HepG2 (cell line): Measurements from ENCODE around the gene C14orf119. TPM values are rescaled to one million over a fixed set of nuclear protein-coding genes. Genes with fewer than 3 reads are reported as not detected.
A peak's percentile ranks its signal among the peaks of the same experiment; 100 is the strongest.

ENCODE experiments used
- DDIT3 ChIP-seq: sonication (generic); formaldehyde crosslinking; IDR thresholded peaks from 2 replicates; pipeline ENCODE4 v1.4.0; 2020; ENCODE audit warnings: mild to moderate bottlenecking, missing genetic modification reagents
- NFYB ChIP-seq: sonication (generic); formaldehyde crosslinking; IDR thresholded peaks from 2 replicates; pipeline ENCODE4 v1.4.0; 2020; ENCODE audit warnings: missing genetic modification reagents
- PHF20 ChIP-seq: sonication (generic); formaldehyde crosslinking; IDR thresholded peaks from 2 replicates; pipeline ENCODE4 v1.5.0; 2020; ENCODE audit warnings: mild to moderate bottlenecking, missing genetic modification reagents
- PHF8 ChIP-seq: sonication (generic); formaldehyde crosslinking; IDR thresholded peaks from 2 replicates; pipeline ENCODE4 v1.5.0; 2020; ENCODE audit warnings: missing genetic modification reagents
- RBFOX2 ChIP-seq: fragments of 200-400 bp; formaldehyde crosslinking; IDR thresholded peaks from 2 replicates; pipeline ENCODE4 v1.6.1; 2017; ENCODE audit warnings: low read depth, mild to moderate bottlenecking, low read length
- REXO4 ChIP-seq: sonication (generic); formaldehyde crosslinking; IDR thresholded peaks from 2 replicates; pipeline ENCODE4 v1.8.0; 2022; ENCODE audit warnings: missing genetic modification reagents, mild to moderate bottlenecking, borderline replicate concordance
- RNF2 ChIP-seq: fragments of 450-650 bp; conservative IDR thresholded peaks from 2 replicates; pipeline ENCODE4 v1.6.1; 2016; ENCODE audit warnings: low read depth
- SNRNP70 ChIP-seq: fragments of 200-400 bp; formaldehyde crosslinking; IDR thresholded peaks from 2 replicates; pipeline ENCODE4 v1.6.1; 2017; ENCODE audit warnings: mild to moderate bottlenecking, low read depth, low read length, moderate library complexity
- ZBTB37 ChIP-seq: sonication (generic); formaldehyde crosslinking; IDR thresholded peaks from 2 replicates; pipeline ENCODE4 v1.4.0; 2020; ENCODE audit warnings: mild to moderate bottlenecking, missing genetic modification reagents
- ZFAT ChIP-seq: sonication (generic); formaldehyde crosslinking; conservative IDR thresholded peaks from 2 replicates; pipeline ENCODE4 v1.8.1; 2023; ENCODE audit warnings: missing genetic modification reagents, inconsistent platforms
- ZFP36 ChIP-seq: fragments of 150-350 bp; IDR thresholded peaks from 2 replicates; pipeline ENCODE4 v1.6.1; 2018; ENCODE audit warnings: borderline replicate concordance, low read length, low read depth; ENCODE audit not compliant: partially characterized antibody
- ZNF318 ChIP-seq: sonication (generic); formaldehyde crosslinking; IDR thresholded peaks from 2 replicates; pipeline ENCODE4 v1.4.0; 2020; ENCODE audit warnings: mild to moderate bottlenecking, missing genetic modification reagents
- ZNF646 ChIP-seq: sonication (generic); formaldehyde crosslinking; IDR thresholded peaks from 2 replicates; pipeline ENCODE4 v1.9.0; 2021; ENCODE audit warnings: mild to moderate bottlenecking, missing genetic modification reagents
- polyA plus RNA-seq, 8 experiments: library from polyadenylated mRNA; depleted of rRNA in 3 of 8; stranded (reverse) in 7 of 8; unstranded in 1 of 8; fragments of >200 nt; fragmentation: Illumina TruSeq in 4 of 8; extraction: Trizol in 4 of 8; gene quantifications; 2 replicates each; pipeline versions ENCODE4 v1.2.1 to v1.2.3, GENCODE V29; 2011 to 2016; ENCODE audit warnings: low read depth in 4 of 8, missing spikeins in 1 of 8, mixed read lengths in 1 of 8; ENCODE audit not compliant: insufficient read depth in 1 of 8
- total RNA-seq, 5 experiments: library from RNA; depleted of rRNA; stranded (reverse); fragments of >200 nt; fragmentation: Illumina TruSeq; extraction: Trizol; gene quantifications; 2 replicates each; pipeline ENCODE4 v1.2.3, GENCODE V29; 2016; ENCODE audit warnings: low read depth in 1 of 5

The C14orf119 gene
- total and polyA plus RNA-seq, 2 of the 13 experiments (the other 11 are each of a cell fraction or from before 2014, with no cell fraction given) = 117 to 206 TPM

GRCh38 chr14:23053426-23053825 is 41.9 kb upstream of the C14orf119 start (continued):
- TF ChIP-seq DDIT3 (CRISPR knock-in tag) (no peak), ZFAT (no peak), ZFP36 (no peak), ZBTB37 (CRISPR knock-in tag) (no peak), PHF20 (CRISPR knock-in tag) (no peak), PHF8 (CRISPR knock-in tag) (no peak), ZNF646 (CRISPR knock-in tag) (0 out of 2 replicates have a peak, but pooled peaks have one; percentile 24), SNRNP70 (no peak), ZNF318 (CRISPR knock-in tag) (no peak), RBFOX2 (no peak), NFYB (CRISPR knock-in tag) (0 out of 2 replicates have a peak, but pooled peaks have one; percentile 2), REXO4 (CRISPR knock-in tag) (0 out of 2 replicates have a peak, but pooled peaks have one; percentile 47), RNF2 (no peak)
